ENCODE measurements around the gene FAM117A.

The FAM117A gene

GRCh38 chr17:49779156-49779738 is 15.3 kb upstream of the FAM117A start:
- TF ChIP-seq, protein P1, sequence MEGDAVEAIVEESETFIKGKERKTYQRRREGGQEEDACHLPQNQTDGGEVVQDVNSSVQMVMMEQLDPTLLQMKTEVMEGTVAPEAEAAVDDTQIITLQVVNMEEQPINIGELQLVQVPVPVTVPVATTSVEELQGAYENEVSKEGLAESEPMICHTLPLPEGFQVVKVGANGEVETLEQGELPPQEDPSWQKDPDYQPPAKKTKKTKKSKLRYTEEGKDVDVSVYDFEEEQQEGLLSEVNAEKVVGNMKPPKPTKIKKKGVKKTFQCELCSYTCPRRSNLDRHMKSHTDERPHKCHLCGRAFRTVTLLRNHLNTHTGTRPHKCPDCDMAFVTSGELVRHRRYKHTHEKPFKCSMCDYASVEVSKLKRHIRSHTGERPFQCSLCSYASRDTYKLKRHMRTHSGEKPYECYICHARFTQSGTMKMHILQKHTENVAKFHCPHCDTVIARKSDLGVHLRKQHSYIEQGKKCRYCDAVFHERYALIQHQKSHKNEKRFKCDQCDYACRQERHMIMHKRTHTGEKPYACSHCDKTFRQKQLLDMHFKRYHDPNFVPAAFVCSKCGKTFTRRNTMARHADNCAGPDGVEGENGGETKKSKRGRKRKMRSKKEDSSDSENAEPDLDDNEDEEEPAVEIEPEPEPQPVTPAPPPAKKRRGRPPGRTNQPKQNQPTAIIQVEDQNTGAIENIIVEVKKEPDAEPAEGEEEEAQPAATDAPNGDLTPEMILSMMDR (IDR thresholded peaks at IDR 0.05; ENCODE audit: extremely low read depth, missing control alignments), result no peak
- no peak for DNase-seq (ENCODE audit: low spot score)

DNA sequence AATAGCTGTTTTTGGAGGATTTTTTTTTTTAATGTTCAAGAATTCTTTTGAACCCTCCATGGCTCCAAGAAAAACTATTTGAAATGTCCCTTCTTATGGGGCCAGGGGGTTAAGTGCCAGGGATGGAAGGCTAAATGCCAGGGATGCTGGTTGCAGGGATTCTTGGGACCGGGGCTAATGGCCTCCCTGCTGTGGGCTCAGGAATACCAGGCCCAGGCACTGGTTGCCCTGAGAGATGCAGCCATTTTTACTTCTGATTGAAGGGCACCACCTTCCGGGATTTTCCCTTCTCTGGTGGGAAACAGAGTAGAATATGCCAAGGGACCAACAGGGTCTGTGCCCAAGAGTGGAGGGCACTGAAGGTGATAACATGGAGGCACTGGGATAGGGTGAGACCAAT is 13.6 kb upstream of the FAM117A start:
- no peak for DNase-seq (ENCODE audit: low spot score)
- TF ChIP-seq, protein P1 (IDR thresholded peaks at IDR 0.05; ENCODE audit: extremely low read depth, missing control alignments), result no peak

- TF ChIP-seq, protein P1 (IDR thresholded peaks at IDR 0.05; ENCODE audit: extremely low read depth, missing control alignments), result no peak
Measured at GRCh38 chr17:49776551-49777300, 12.8 kb upstream of the FAM117A start.

GRCh38 chr17:49775546-49776260 is 11.8 kb upstream of the FAM117A start:
- DNase-seq (ENCODE audit: low spot score), result no peak

More at GRCh38 chr17:49776551-49777300, 12.8 kb upstream of the FAM117A start:
- DNase-seq (ENCODE audit: low spot score), result no peak

DNA sequence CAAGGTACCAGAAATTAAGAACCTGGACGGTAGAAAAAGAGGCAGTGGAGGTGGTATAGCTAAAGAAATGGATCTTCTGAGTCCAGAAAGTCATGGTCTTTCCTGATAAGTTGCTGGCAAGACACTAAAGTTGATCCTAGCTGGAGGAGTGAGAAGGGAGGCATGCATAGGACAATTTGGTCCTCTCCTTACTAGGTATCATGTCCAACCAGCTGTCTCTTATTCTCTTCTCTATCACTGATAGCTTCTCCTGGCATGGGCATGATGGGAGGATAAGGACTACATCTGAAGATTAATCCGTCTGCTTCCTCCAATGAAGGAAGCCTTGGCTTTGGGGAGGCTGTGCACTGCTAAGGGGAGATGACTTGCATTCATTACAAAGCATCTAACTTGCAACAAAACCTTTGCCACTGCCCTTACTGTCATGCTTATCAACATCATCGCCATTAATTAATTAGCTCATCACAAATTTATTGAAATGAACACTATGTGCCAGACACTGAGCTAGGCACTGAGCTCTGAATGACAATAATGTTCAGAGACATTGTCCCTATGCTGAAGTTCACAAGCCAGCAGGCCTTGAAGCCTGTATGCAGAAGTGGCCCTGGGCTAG is 3.1 kb upstream of the FAM117A start:
- DNase-seq (ENCODE audit: low spot score), result no peak
- TF ChIP-seq, protein P1 (IDR thresholded peaks at IDR 0.05; ENCODE audit: extremely low read depth, missing control alignments), result no peak

More at GRCh38 chr17:49775546-49776260, 11.8 kb upstream of the FAM117A start:
- TF ChIP-seq, protein P1 (IDR thresholded peaks at IDR 0.05; ENCODE audit: extremely low read depth, missing control alignments), result no peak

- TF ChIP-seq, protein P1 (IDR thresholded peaks at IDR 0.05; ENCODE audit: extremely low read depth, missing control alignments), result no peak
- no peak for DNase-seq (ENCODE audit: low spot score)
Measured at GRCh38 chr17:49764559-49765180, 739 bp upstream of the FAM117A start.

All from GM20000 (cell line).